ENCODE results near the gene CRHR2. TPM values are rescaled to one million over a fixed set of nuclear protein-coding genes. Genes with fewer than 3 reads are reported as not detected.
"Not testable (repeated sequence)": the region's sequence is repeated elsewhere in the genome, so short reads cannot be mapped to it uniquely, and the experiment has no call there.

The CRHR2 gene
- total RNA-seq, 3 donors from 2014 or later: not detected

- no peak for TF ChIP-seq CTCF (IDR thresholded peaks at IDR 0.05)
- DNase-seq (no peak), ATAC-seq (no peak)
- Histone ChIP-seq H3K36me3 (ENCODE audit: low read depth) (no peaks in the 10 kb centered on the region), H3K4me3 (no peak overlapping the region), H3K4me1 (ENCODE audit: low read depth) (no peaks in the 10 kb centered on the region), H3K9me3 (no peaks in the 10 kb centered on the region)
- intact Hi-C loops (cut with DNase I, micrococcal nuclease): no loop called here
Observed at GRCh38 chr7:30647589-30648364, 34.5 kb downstream of the CRHR2 start.

DNA sequence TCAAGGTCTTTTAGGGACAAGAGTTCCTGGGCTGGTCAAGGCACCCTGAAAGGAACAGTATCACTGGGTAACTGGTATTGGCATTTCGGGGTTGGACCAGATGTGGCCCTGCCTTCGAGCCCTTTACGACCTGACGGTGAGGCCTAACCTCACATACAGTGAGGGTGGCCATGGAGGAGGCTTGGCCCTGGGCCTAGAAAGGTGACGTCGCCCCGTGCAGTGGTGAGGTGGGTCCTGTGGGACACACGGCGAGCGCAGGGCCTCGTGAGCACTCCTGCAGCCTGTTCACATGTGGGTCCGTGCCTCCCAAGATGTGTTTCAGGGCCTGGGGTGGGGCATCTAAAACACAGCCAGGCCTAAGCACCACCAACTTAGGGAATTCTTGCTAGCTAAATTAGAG, 36.1 kb downstream of the CRHR2 start:
- DNase-seq: no peak
- no peaks in the 10 kb centered on the region for H3K9me3 ChIP-seq
- ATAC-seq: no peak
- H3K4me1 ChIP-seq (ENCODE audit: low read depth): no peaks in the 10 kb centered on the region
- intact Hi-C loops (cut with DNase I, micrococcal nuclease): no loop called here
- no peak overlapping the region for H3K4me3 ChIP-seq
- no peaks in the 10 kb centered on the region for H3K36me3 ChIP-seq (ENCODE audit: low read depth)
- no peak for TF ChIP-seq CTCF (IDR thresholded peaks at IDR 0.05)

DNA sequence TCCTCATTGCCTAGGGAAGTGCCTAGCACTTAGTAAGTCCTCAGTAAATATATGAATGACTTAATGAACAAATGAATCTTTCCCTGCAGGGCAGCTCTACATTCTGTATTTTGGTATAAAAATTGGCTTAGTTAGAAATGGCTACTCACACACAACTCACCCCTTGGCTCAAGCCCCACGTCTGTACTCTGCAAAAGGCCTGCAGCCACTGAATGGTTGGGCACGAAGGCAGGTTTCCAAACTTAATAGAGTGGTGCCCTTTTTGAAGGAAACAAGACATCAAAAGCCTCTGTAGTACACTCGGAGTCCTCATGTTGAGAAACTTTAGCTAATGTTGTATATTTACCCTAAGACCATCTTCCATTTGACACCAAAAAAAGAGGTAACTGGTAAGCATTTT, 36.6 kb downstream of the CRHR2 start:
- intact Hi-C loops (cut with DNase I, micrococcal nuclease): no loop called here
- Histone ChIP-seq H3K4me1 (ENCODE audit: low read depth) (no peaks in the 10 kb centered on the region), H3K9me3 (no peaks in the 10 kb centered on the region), H3K36me3 (ENCODE audit: low read depth) (no peaks in the 10 kb centered on the region), H3K4me3 (no peak overlapping the region)
- no peak for TF ChIP-seq CTCF (IDR thresholded peaks at IDR 0.05)
- DNase-seq (no peak), ATAC-seq (no peak)

GRCh38 chr7:30644286-30644955, 37.8 kb downstream of the CRHR2 start:
- no peak for TF ChIP-seq CTCF (IDR thresholded peaks at IDR 0.05)
- no peaks in the 10 kb centered on the region for H3K4me1 ChIP-seq (ENCODE audit: low read depth)
- H3K4me3 ChIP-seq: no peak overlapping the region
- intact Hi-C loops (cut with DNase I, micrococcal nuclease): no loop called here
- H3K9me3 ChIP-seq: no peaks in the 10 kb centered on the region
- H3K36me3 ChIP-seq (ENCODE audit: low read depth): no peaks in the 10 kb centered on the region
- no peak for ATAC-seq
- no peak for DNase-seq

- ATAC-seq (no peak), DNase-seq (no peak)
- TF ChIP-seq CTCF (IDR thresholded peaks at IDR 0.05): no peak
- H3K36me3 ChIP-seq (ENCODE audit: low read depth): no peaks in the 10 kb centered on the region
- H3K4me1 ChIP-seq (ENCODE audit: low read depth): no peaks in the 10 kb centered on the region
- H3K9me3 ChIP-seq: no peaks in the 10 kb centered on the region
- intact Hi-C loops (cut with DNase I, micrococcal nuclease): no loop called here
- no peak overlapping the region for H3K4me3 ChIP-seq
Observed at GRCh38 chr7:30642789-30643188, 39.5 kb downstream of the CRHR2 start.

DNA sequence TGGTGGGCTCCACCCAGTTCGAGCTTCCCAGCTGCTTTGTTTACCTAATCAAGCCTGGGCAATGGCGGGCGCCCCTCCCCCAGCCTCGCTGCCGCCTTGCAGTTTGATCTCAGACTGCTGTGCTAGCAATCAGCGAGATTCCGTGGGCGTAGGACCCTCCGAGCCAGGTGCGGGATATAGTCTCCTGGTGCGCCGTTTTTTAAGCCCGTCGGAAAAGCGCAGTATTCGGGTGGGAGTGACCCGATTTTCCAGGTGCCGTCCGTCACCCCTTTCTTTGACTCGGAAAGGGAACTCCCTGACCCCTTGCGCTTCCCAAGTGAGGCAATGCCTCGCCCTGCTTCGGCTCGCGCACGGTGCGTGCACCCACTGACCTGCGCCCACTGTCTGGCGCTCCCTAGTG, 39.9 kb downstream of the CRHR2 start:
- H3K4me3 ChIP-seq; H3K36me3 ChIP-seq (ENCODE audit: low read depth); ATAC-seq; intact Hi-C loops (cut with DNase I, micrococcal nuclease); H3K9me3 ChIP-seq; H3K4me1 ChIP-seq (ENCODE audit: low read depth): not testable (repeated sequence)
- DNase-seq: peak in 1 of 3 donors; percentile 23
